Measurements from ENCODE around the gene UQCC2.

The UQCC2 gene

GRCh38 chr6:33726696-33727095 is 15.2 kb upstream of the UQCC2 start:
- no peak for DNase-seq (ENCODE audit: low read depth)
- TF ChIP-seq, protein P1, sequence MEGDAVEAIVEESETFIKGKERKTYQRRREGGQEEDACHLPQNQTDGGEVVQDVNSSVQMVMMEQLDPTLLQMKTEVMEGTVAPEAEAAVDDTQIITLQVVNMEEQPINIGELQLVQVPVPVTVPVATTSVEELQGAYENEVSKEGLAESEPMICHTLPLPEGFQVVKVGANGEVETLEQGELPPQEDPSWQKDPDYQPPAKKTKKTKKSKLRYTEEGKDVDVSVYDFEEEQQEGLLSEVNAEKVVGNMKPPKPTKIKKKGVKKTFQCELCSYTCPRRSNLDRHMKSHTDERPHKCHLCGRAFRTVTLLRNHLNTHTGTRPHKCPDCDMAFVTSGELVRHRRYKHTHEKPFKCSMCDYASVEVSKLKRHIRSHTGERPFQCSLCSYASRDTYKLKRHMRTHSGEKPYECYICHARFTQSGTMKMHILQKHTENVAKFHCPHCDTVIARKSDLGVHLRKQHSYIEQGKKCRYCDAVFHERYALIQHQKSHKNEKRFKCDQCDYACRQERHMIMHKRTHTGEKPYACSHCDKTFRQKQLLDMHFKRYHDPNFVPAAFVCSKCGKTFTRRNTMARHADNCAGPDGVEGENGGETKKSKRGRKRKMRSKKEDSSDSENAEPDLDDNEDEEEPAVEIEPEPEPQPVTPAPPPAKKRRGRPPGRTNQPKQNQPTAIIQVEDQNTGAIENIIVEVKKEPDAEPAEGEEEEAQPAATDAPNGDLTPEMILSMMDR (conservative IDR thresholded peaks at IDR 0.05; ENCODE audit: low read length), result no peak
- H3K4me3 ChIP-seq (ENCODE audit: low read length), result no peak overlapping the region

DNA sequence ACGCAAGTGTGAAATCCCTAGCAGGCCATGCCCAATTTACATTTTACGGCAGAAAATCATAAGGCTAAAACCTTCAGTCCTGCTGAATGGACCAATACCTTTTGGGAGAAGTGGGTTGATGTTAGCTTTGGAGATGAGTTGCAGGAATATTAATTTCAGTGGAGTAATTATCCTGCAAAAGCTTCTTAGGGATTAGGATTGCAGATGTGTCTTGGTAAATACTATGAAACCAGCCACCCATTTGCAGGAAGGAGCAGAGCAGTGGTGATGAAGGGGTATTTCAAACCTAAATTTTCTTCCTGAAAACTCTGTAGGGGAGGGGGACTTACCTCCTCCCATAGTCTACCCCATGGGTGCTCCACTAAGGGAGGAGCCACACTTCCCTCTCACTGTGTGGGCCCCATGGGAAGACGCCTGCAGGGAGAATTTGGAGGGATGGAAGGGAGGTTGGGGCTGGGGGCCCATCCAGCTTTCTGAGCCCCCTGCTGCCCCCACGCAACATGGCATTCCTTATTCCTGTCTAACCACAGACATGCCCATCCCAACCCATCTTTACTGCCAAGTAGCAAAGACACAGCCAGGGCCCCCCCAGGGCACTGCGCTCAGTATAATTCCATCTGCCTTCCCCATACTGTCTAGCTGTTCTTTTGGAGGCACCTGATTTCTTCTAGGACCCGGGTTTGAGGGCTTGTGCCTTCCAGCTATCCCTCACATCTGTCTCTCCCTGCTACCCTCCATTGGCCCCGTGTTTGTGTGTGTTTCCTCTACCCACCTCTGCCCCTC is 14.6 kb upstream of the UQCC2 start:
- no peak overlapping the region for H3K4me3 ChIP-seq (ENCODE audit: low read length)
- TF ChIP-seq, protein P1 (conservative IDR thresholded peaks at IDR 0.05; ENCODE audit: low read length), result no peak
- DNase-seq (ENCODE audit: low read depth), result no peak

DNA sequence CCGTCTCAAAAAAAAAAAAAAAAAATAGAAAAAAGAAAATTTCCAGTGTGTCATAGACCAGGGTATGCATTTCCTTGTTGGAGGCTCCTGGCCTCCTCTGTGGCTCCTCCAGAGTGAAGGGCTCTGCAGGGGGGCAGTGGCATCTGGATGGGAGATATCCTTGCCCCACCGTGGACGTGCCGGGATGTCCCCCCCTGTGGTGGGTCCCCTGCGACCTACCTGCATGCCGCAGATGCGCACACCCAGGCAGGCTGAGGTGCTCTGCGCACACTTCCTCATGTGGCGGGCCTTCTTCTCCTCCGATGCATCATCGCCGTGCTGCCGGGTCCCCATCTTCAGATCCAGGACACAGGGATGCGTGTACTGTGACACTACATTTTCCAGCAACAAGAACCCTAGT is 13.7 kb upstream of the UQCC2 start:
- no peak for DNase-seq (ENCODE audit: low read depth)
- H3K4me3 ChIP-seq (ENCODE audit: low read length), result no peak overlapping the region
- TF ChIP-seq, protein P1 (conservative IDR thresholded peaks at IDR 0.05; ENCODE audit: low read length), result no peak

GRCh38 chr6:33724102-33725023 is 12.9 kb upstream of the UQCC2 start:
- DNase-seq (ENCODE audit: low read depth), result no peak
- TF ChIP-seq, protein P1 (conservative IDR thresholded peaks at IDR 0.05; ENCODE audit: low read length), result no peak
- H3K4me3 ChIP-seq (ENCODE audit: low read length), result no peak overlapping the region

DNA sequence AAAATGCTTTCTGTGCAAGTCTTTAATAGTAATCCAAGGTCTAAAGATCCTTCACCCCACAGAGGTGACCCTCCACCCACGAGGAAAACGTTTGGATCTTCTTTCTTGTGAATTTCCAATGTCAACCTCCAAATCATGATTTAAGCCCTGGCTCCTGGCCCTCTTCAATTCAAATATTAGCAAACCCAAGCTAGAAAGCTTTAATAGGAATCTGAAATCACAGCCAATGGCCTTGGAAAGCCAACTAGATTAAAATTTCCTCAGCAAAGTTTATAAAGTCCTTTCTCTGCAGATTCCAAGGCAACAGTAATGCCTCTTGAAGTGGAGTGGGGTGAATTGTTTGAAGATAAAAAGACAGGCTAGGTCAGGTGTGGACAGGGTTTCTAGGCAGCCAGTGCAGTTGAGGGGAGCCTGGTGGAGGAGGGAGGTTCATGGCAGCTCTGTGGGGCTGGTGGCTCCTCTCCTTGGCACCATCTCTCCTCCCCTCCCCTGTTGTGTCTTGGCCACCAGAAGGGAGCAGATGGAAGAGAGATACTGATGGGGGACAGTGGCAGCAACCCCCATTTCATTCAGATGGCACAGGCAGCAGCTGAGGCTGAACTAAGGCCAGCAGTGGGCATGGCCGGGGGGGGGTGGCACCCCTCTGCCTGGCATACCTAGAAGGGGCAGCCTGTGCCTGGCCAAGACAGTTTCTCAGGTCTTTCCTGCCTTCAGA is 12.0 kb upstream of the UQCC2 start:
- DNase-seq (ENCODE audit: low read depth), result no peak
- no peak overlapping the region for H3K4me3 ChIP-seq (ENCODE audit: low read length)
- TF ChIP-seq, protein P1 (conservative IDR thresholded peaks at IDR 0.05; ENCODE audit: low read length), result no peak

- TF ChIP-seq, protein P1 (conservative IDR thresholded peaks at IDR 0.05; ENCODE audit: low read length), result no peak
- no peak for DNase-seq (ENCODE audit: low read depth)
- no peak overlapping the region for H3K4me3 ChIP-seq (ENCODE audit: low read length)
Measured at GRCh38 chr6:33722103-33722623, 10.7 kb upstream of the UQCC2 start.
